Nucleus accumbens (tissue), 56 donors: Measurements from ENCODE around the gene UBE2B.
"Not testable (repeated sequence)": the region's sequence is repeated elsewhere in the genome, so short reads cannot be mapped to it uniquely, and the experiment has no call there.

Experiments
- DNase-seq, 56 donors: peaks; one replicate each; lab custom pipeline; 2025; lab: John Stamatoyannopoulos, UW

UBE2B gene

GRCh38 chr5:134397196-134397595, 25.8 kb downstream of the UBE2B start:
- DNase-seq: no peak

GRCh38 chr5:134398609-134399155, 27.3 kb downstream of the UBE2B start:
- no peak for DNase-seq

GRCh38 chr5:134403951-134404350, 32.6 kb downstream of the UBE2B start:
- DNase-seq: no peak

- DNase-seq: no peak
Observed at GRCh38 chr5:134406390-134406789, 35.0 kb downstream of the UBE2B start.

GRCh38 chr5:134409321-134409720, 38.0 kb downstream of the UBE2B start:
- DNase-seq: no peak

GRCh38 chr5:134410822-134411221, 39.5 kb downstream of the UBE2B start:
- DNase-seq: no peak

GRCh38 chr5:134411228-134411545, 39.8 kb downstream of the UBE2B start:
- DNase-seq: no peak

- peak in 54 of 56 donors; percentile 69 to 96 (median 88) for DNase-seq
Observed at GRCh38 chr5:134411546-134412266, 40.3 kb downstream of the UBE2B start, which contains the start of gene CDKN2AIPNL. CDKN2AIPNL (minus strand) TSS chr5:134411881; CDS start chr5:134411854, 27 bp downstream.

GRCh38 chr5:134413046-134413445, 41.7 kb downstream of the UBE2B start:
- no peak for DNase-seq

- no peak for DNase-seq
Observed at GRCh38 chr5:134417707-134418106, 46.3 kb downstream of the UBE2B start.

- no peak for DNase-seq
Observed at GRCh38 chr5:134418958-134419357, 47.6 kb downstream of the UBE2B start.

GRCh38 chr5:134420343-134420742, 49.0 kb downstream of the UBE2B start:
- DNase-seq: no peak

GRCh38 chr5:134421038-134421437, 49.7 kb downstream of the UBE2B start:
- DNase-seq: not testable (repeated sequence)

- no peak for DNase-seq
Observed at GRCh38 chr5:134422791-134423365, 51.5 kb downstream of the UBE2B start.

GRCh38 chr5:134423376-134423775, 52.0 kb downstream of the UBE2B start:
- DNase-seq: no peak

GRCh38 chr5:134426361-134426760, 55.0 kb downstream of the UBE2B start:
- DNase-seq: no peak

- DNase-seq: no peak
Observed at GRCh38 chr5:134427540-134428041, 56.2 kb downstream of the UBE2B start.

GRCh38 chr5:134430001-134430569, 58.7 kb downstream of the UBE2B start:
- no peak for DNase-seq

GRCh38 chr5:134432174-134432573, 60.8 kb downstream of the UBE2B start:
- no peak for DNase-seq

GRCh38 chr5:134432677-134433359, 61.4 kb downstream of the UBE2B start:
- DNase-seq: peak in 29 of 56 donors; percentile 4 to 74 (median 35)

- no peak for DNase-seq
Observed at GRCh38 chr5:134435560-134435959, 64.2 kb downstream of the UBE2B start.
